WERI-Rb-1 (cell line): ENCODE results near the gene VMAC.
"Not testable (repeated sequence)": the region's sequence is repeated elsewhere in the genome, so short reads cannot be mapped to it uniquely, and the experiment has no call there.

Source experiments
- DNase-seq: peaks from one replicate; pipeline ENCODE4 v3.0.0-alpha.2; 2020
- H3K27ac ChIP-seq: fragments of 250-450 bp; sonication (Bioruptor Pico); 2 replicates; pipeline ENCODE4 v1.5.1; 2020; ENCODE audit warnings: mild to moderate bottlenecking, moderate library complexity
- H3K27me3 ChIP-seq: fragments of 250-450 bp; sonication (Bioruptor Pico); 2 replicates; pipeline ENCODE4 v1.5.1; 2021; ENCODE audit warnings: mild to moderate bottlenecking, low read depth, moderate library complexity; ENCODE audit not compliant: insufficient read depth, severe bottlenecking
- H3K36me3 ChIP-seq: fragments of 250-450 bp; sonication (Bioruptor Pico); 2 replicates; pipeline ENCODE4 v1.5.1; 2020; ENCODE audit warnings: mild to moderate bottlenecking, moderate library complexity
- H3K4me3 ChIP-seq: 2 replicates; pipeline ENCODE4 v1.5.1; 2011; ENCODE audit warnings: low read depth, mild to moderate bottlenecking, control low read depth, low read length
- H3K9me3 ChIP-seq: fragments of 250-450 bp; sonication (Bioruptor Pico); 2 replicates; pipeline ENCODE4 v1.5.1; 2021; ENCODE audit warnings: mild to moderate bottlenecking, moderate library complexity; ENCODE audit not compliant: severe bottlenecking
- TF ChIP-seq, protein P1 (sequence below): IDR thresholded peaks from 2 replicates; pipeline ENCODE4 v1.5.1; 2011; ENCODE audit warnings: low read depth, mild to moderate bottlenecking, control low read depth, inconsistent platforms, low read length

VMAC gene

DNA sequence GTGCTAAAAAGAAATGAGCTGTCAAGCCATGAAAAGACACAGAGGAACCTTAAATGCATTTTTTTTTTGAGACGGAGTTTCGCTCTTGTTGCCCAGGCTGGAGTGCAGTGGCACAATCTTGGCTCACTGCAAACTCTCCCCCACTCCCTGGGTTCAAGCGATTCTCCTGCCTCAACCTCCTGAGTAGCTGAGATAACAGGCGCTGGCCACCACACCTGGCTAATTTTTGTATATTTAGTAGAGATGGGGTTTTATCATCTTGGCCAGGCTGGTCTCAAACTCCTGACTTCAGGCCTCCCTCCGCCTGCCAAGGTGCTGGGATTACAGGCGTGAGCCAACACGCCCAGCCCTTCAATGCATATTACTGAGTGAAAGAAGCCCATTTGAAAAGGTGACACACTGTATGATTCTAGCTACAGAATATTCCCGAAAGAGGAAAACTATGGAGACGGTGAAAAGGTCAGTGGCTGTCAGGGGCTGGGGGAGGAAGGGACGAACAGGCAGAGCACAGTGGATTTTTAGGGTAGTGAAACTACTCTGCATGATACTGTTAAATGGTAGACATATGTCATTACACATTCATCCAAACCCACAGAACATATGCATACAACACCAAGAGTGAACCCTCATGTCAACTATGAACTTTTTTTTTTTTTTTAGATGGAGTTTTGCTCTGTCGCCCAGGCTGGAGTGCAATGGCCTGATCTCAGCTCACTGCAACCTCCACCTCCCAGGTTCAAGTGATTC lies 20.4 kb upstream of the VMAC start:
- not testable (repeated sequence) for DNase-seq, H3K9me3 ChIP-seq, H3K36me3 ChIP-seq, H3K27me3 ChIP-seq, H3K27ac ChIP-seq, H3K4me3 ChIP-seq

DNA sequence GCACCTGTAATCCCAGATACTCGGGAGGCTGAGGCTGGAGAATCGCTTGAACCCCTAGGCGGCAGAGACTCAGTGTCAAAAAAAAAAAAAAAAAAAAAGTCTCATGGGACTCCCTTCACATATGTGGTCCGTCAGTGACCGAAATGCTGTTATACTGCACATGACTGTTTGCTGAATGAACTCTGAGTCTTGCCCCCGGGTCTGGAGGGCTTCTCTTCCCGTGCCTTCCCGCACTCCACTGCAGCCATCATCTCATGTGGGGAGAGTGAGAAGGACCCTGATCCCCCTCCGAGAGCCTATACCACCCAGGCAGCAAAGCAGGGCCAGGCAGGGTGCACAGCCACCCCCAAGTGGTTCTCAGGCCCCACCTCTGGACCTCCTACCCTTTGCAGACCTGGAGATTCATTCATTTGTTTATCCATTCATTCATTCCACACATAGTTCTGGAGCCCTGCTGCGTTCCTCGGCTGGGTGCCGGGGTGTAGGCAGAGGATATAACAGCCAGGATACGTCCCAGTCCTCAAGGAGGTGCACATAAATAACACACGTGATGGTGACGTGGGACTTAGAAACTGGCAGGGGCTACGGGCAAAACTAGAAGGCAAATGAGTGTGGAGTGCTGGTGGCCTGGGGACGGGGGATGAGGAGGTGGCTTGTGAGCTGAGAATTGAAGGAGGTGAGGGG lies 15.2 kb upstream of the VMAC start:
- H3K9me3 ChIP-seq: no peaks in the 10 kb centered on the region
- H3K4me3 ChIP-seq: no peak overlapping the region
- no peaks in the 10 kb centered on the region for H3K27me3 ChIP-seq
- DNase-seq: no peak
- TF ChIP-seq, protein P1, sequence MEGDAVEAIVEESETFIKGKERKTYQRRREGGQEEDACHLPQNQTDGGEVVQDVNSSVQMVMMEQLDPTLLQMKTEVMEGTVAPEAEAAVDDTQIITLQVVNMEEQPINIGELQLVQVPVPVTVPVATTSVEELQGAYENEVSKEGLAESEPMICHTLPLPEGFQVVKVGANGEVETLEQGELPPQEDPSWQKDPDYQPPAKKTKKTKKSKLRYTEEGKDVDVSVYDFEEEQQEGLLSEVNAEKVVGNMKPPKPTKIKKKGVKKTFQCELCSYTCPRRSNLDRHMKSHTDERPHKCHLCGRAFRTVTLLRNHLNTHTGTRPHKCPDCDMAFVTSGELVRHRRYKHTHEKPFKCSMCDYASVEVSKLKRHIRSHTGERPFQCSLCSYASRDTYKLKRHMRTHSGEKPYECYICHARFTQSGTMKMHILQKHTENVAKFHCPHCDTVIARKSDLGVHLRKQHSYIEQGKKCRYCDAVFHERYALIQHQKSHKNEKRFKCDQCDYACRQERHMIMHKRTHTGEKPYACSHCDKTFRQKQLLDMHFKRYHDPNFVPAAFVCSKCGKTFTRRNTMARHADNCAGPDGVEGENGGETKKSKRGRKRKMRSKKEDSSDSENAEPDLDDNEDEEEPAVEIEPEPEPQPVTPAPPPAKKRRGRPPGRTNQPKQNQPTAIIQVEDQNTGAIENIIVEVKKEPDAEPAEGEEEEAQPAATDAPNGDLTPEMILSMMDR: no peak
- H3K27ac ChIP-seq: no peak overlapping the region
- H3K36me3 ChIP-seq: peaks cover under 1% of the 10 kb centered on the region; the same call in 1 of the 2 replicates

GRCh38 chr19:5890099-5890498 lies 14.6 kb upstream of the VMAC start:
- Histone ChIP-seq H3K36me3 (peaks cover 7% of the 10 kb centered on the region), H3K27me3 (no peaks in the 10 kb centered on the region), H3K9me3 (no peaks in the 10 kb centered on the region), H3K27ac (no peak overlapping the region), H3K4me3 (no peak overlapping the region)
- TF ChIP-seq, protein P1: no peak
- no peak for DNase-seq

GRCh38 chr19:5891572-5891937 lies 13.1 kb upstream of the VMAC start:
- no peak for DNase-seq
- peaks cover 20% of the 10 kb centered on the region for H3K36me3 ChIP-seq
- H3K27ac ChIP-seq: no peak overlapping the region
- H3K27me3 ChIP-seq: no peaks in the 10 kb centered on the region
- H3K4me3 ChIP-seq: no peak overlapping the region
- no peaks in the 10 kb centered on the region for H3K9me3 ChIP-seq
- TF ChIP-seq, protein P1: no peak

- Histone ChIP-seq H3K9me3 (no peaks in the 10 kb centered on the region), H3K27ac (no peak overlapping the region; the same call in 1 of the 2 replicates), H3K36me3 (peaks cover 22% of the 10 kb centered on the region), H3K27me3 (no peaks in the 10 kb centered on the region), H3K4me3 (no peak overlapping the region)
- peak; percentile 70 for DNase-seq
- TF ChIP-seq, protein P1: peak; percentile 95
Observed at GRCh38 chr19:5891938-5892771, 12.5 kb upstream of the VMAC start.

- TF ChIP-seq, protein P1: no peak
- no peak for DNase-seq
Observed at GRCh38 chr19:5892772-5893275, 11.8 kb upstream of the VMAC start.

More at GRCh38 chr19:5892772-5893275, 11.8 kb upstream of the VMAC start:
- no peaks in the 10 kb centered on the region for H3K27me3 ChIP-seq
- H3K9me3 ChIP-seq: no peaks in the 10 kb centered on the region
- peaks cover 22% of the 10 kb centered on the region for H3K36me3 ChIP-seq
- H3K27ac ChIP-seq: no peak overlapping the region
- no peak overlapping the region for H3K4me3 ChIP-seq
